ENCODE data around the gene REXO4. TPM values are rescaled to one million over a fixed set of nuclear protein-coding genes. Genes with fewer than 3 reads are reported as not detected.

REXO4 gene
- polyA plus RNA-seq, 1 donor (not counting 4 experiments of a cell fraction or from before 2014, with no cell fraction given): 21.5 TPM

DNA sequence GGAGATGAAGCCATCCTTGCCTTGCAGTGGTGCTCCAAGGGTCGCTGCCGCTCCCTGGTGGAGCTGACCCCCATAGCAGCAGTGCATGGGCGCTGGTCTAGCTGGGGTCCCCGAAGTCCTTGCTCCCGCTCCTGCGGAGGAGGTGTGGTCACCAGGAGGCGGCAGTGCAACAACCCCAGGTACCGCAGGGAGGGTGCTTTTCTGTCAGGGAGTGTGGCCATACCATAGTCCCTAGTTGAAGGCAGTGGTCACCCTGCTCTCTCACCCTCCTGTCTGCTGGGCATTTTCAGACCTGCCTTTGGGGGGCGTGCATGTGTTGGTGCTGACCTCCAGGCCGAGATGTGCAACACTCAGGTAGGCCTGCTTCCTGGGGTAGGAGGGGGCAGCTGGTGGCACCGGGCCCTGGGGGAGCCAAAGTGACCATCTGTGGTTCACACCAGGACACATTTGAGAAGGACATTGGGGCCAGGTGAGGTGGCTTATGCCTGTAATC, 15.6 kb upstream of the REXO4 start:
- no peaks in the 10 kb centered on the region for H3K9me3 ChIP-seq (ENCODE audit: control insufficient read depth, low read depth, low read length)
- H3K79me2 ChIP-seq (ENCODE audit: control insufficient read depth, insufficient read depth, low read length): no peaks in the 10 kb centered on the region
- FAIRE-seq (no peak), DNase-seq (ENCODE audit: low read depth, low spot score) (no peak)
- H2AFZ ChIP-seq (ENCODE audit: control insufficient read depth, low read length): no peak overlapping the region
- no peak overlapping the region for H3K4me3 ChIP-seq (ENCODE audit: control insufficient read depth in 2 of 3, extremely low read depth in 1 of 3, insufficient read depth in 2 of 3, low read depth in 1 of 3, low read length in 3 of 3)
- H3K4me2 ChIP-seq (ENCODE audit: control insufficient read depth, extremely low read depth, insufficient read depth, low read depth, low read length): no peak overlapping the region
- H3K9me1 ChIP-seq (ENCODE audit: control insufficient read depth, extremely low read depth, insufficient read depth, low read length): no peaks in the 10 kb centered on the region
- H4K20me1 ChIP-seq (ENCODE audit: control insufficient read depth, extremely low read depth, insufficient read depth, low read length): no peaks in the 10 kb centered on the region
- TF ChIP-seq EZH2 (IDR thresholded peaks at IDR 0.05; ENCODE audit: low read length): no peak
- TF ChIP-seq, protein P1, sequence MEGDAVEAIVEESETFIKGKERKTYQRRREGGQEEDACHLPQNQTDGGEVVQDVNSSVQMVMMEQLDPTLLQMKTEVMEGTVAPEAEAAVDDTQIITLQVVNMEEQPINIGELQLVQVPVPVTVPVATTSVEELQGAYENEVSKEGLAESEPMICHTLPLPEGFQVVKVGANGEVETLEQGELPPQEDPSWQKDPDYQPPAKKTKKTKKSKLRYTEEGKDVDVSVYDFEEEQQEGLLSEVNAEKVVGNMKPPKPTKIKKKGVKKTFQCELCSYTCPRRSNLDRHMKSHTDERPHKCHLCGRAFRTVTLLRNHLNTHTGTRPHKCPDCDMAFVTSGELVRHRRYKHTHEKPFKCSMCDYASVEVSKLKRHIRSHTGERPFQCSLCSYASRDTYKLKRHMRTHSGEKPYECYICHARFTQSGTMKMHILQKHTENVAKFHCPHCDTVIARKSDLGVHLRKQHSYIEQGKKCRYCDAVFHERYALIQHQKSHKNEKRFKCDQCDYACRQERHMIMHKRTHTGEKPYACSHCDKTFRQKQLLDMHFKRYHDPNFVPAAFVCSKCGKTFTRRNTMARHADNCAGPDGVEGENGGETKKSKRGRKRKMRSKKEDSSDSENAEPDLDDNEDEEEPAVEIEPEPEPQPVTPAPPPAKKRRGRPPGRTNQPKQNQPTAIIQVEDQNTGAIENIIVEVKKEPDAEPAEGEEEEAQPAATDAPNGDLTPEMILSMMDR (optimal IDR thresholded peaks at IDR 0.05 in 1 of 3, IDR thresholded peaks at IDR 0.05 in 1 of 3, conservative IDR thresholded peaks at IDR 0.05 in 1 of 3; ENCODE audit: extremely low read depth in 1 of 3, insufficient read depth in 2 of 3, low read length in 3 of 3): peak in 1 of 3 experiments; percentile 16
- no peak overlapping the region for H3K9ac ChIP-seq (ENCODE audit: control insufficient read depth, extremely low read depth, insufficient read depth, low read length)
- H3K4me1 ChIP-seq (ENCODE audit: control insufficient read depth, extremely low read depth, insufficient read depth, low read length): no peaks in the 10 kb centered on the region
- H3K36me3 ChIP-seq (ENCODE audit: control insufficient read depth in 2 of 2, extremely low read depth in 1 of 2, insufficient read depth in 2 of 2, low read length in 2 of 2): no peaks in the 10 kb centered on the region
- peaks cover 4% of the 10 kb centered on the region for H3K27me3 ChIP-seq (ENCODE audit: control insufficient read depth, extremely low read depth, insufficient read depth, low read length)
- H3K27ac ChIP-seq (ENCODE audit: control insufficient read depth, insufficient read depth, low read length): no peak overlapping the region
- dilution Hi-C loops (cut with MboI; ENCODE audit: extremely low pct_ligation_motif_present, low sequenced_read_pairs): no loop called here

DNA sequence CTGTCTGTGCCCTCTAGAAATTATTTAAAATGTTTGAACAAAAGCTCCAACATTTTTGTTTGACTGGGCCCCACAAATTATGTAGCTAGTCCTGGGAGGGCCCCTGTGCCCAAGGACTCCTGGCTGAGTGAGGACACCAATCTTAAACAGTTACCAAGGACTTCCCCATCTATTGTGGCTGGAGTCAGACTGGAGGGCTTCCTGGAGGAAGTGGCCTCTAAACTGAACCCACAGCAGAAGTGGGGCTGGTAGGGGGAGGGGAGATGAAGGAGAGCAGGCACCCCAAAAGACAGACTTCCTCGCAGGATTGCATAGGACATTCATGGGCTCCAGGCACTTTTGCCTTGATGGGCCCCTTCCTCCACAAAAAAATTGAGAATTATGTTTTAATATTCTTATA, 12.4 kb upstream of the REXO4 start:
- no peaks in the 10 kb centered on the region for H3K4me1 ChIP-seq (ENCODE audit: control insufficient read depth, extremely low read depth, insufficient read depth, low read length)
- TF ChIP-seq EZH2 (IDR thresholded peaks at IDR 0.05; ENCODE audit: low read length): no peak
- TF ChIP-seq, protein P1 (optimal IDR thresholded peaks at IDR 0.05 in 1 of 3, IDR thresholded peaks at IDR 0.05 in 1 of 3, conservative IDR thresholded peaks at IDR 0.05 in 1 of 3; ENCODE audit: extremely low read depth in 1 of 3, insufficient read depth in 2 of 3, low read length in 3 of 3): no peak
- FAIRE-seq (no peak), DNase-seq (ENCODE audit: low read depth, low spot score) (no peak)
- dilution Hi-C loops (cut with MboI; ENCODE audit: extremely low pct_ligation_motif_present, low sequenced_read_pairs): no loop called here
- H3K9ac ChIP-seq (ENCODE audit: control insufficient read depth, extremely low read depth, insufficient read depth, low read length): no peak overlapping the region
- no peaks in the 10 kb centered on the region for H3K79me2 ChIP-seq (ENCODE audit: control insufficient read depth, insufficient read depth, low read length)
- peaks cover 19% of the 10 kb centered on the region for H3K27me3 ChIP-seq (ENCODE audit: control insufficient read depth, extremely low read depth, insufficient read depth, low read length)
- H3K36me3 ChIP-seq (ENCODE audit: control insufficient read depth in 2 of 2, extremely low read depth in 1 of 2, insufficient read depth in 2 of 2, low read length in 2 of 2): no peaks in the 10 kb centered on the region
- no peak overlapping the region for H3K27ac ChIP-seq (ENCODE audit: control insufficient read depth, insufficient read depth, low read length)
- no peaks in the 10 kb centered on the region for H3K9me3 ChIP-seq (ENCODE audit: control insufficient read depth, low read depth, low read length)
- no peak overlapping the region for H3K4me3 ChIP-seq (ENCODE audit: control insufficient read depth in 2 of 3, extremely low read depth in 1 of 3, insufficient read depth in 2 of 3, low read depth in 1 of 3, low read length in 3 of 3)
- H3K4me2 ChIP-seq (ENCODE audit: control insufficient read depth, extremely low read depth, insufficient read depth, low read depth, low read length): no peak overlapping the region
- H3K9me1 ChIP-seq (ENCODE audit: control insufficient read depth, extremely low read depth, insufficient read depth, low read length): no peaks in the 10 kb centered on the region
- H2AFZ ChIP-seq (ENCODE audit: control insufficient read depth, low read length): no peak overlapping the region
- no peaks in the 10 kb centered on the region for H4K20me1 ChIP-seq (ENCODE audit: control insufficient read depth, extremely low read depth, insufficient read depth, low read length)
